Trophoblast cell (in vitro differentiated cells and primary cell): ENCODE data around the gene UTP14A.

Source experiments
- DNase-seq, 2 donors: peaks; one replicate each; pipeline ENCODE4 v3.0.0-alpha.2; 2016
- H2AFZ ChIP-seq: 2 replicates; pipeline ENCODE4 v1.6.1; 2013; ENCODE audit warnings: low read length, moderate library complexity, mild to moderate bottlenecking; ENCODE audit not compliant: insufficient read depth, poor library complexity
- H2AK5ac ChIP-seq: 2 replicates; pipeline ENCODE4 v1.6.1; 2013; ENCODE audit warnings: mild to moderate bottlenecking, low read length
- H2BK120ac ChIP-seq: 2 replicates; pipeline ENCODE4 v1.6.1; 2013; ENCODE audit warnings: low read length, mild to moderate bottlenecking, moderate library complexity; ENCODE audit not compliant: insufficient read depth, poor library complexity
- H2BK12ac ChIP-seq: 2 replicates; pipeline ENCODE4 v1.6.1; 2013; ENCODE audit warnings: mild to moderate bottlenecking, low read length, moderate library complexity
- H2BK5ac ChIP-seq: 2 replicates; pipeline ENCODE4 v1.6.1; 2013; ENCODE audit warnings: low read length, low read depth, moderate library complexity, mild to moderate bottlenecking; ENCODE audit not compliant: poor library complexity
- H3K14ac ChIP-seq: 2 replicates; pipeline ENCODE4 v1.6.1; 2013; ENCODE audit warnings: mild to moderate bottlenecking, low read length
- H3K18ac ChIP-seq: 2 replicates; pipeline ENCODE4 v1.6.1; 2013; ENCODE audit warnings: mild to moderate bottlenecking, low read length
- H3K23ac ChIP-seq: 2 replicates; pipeline ENCODE4 v1.6.1; 2013; ENCODE audit warnings: low read length
- H3K27ac ChIP-seq: 2 replicates; pipeline ENCODE4 v1.5.1; 2013; ENCODE audit warnings: low read depth, mild to moderate bottlenecking, inconsistent platforms, low read length, moderate library complexity
- H3K27me3 ChIP-seq: 2 replicates; pipeline ENCODE4 v1.6.1; 2013; ENCODE audit warnings: inconsistent platforms, mild to moderate bottlenecking, low read length, moderate library complexity; ENCODE audit not compliant: insufficient read depth
- H3K36me3 ChIP-seq, 2 experiments: 1 replicate in 1 of 2; 2 replicates in 1 of 2; pipeline ENCODE4 v1.6.1; 2013; ENCODE audit warnings: low read length in 2 of 2, mild to moderate bottlenecking in 2 of 2, moderate library complexity in 1 of 2; ENCODE audit not compliant: insufficient read depth in 2 of 2, control insufficient read depth in 1 of 2
- H3K4ac ChIP-seq: 2 replicates; pipeline ENCODE4 v1.6.1; 2013; ENCODE audit warnings: low read depth, mild to moderate bottlenecking, low read length, moderate library complexity
- H3K4me1 ChIP-seq, 2 experiments: 1 replicate in 1 of 2; 2 replicates in 1 of 2; pipeline ENCODE4 v1.6.1; 2013; ENCODE audit warnings: low read length in 2 of 2, mild to moderate bottlenecking in 2 of 2, moderate library complexity in 1 of 2; ENCODE audit not compliant: insufficient read depth in 2 of 2, control insufficient read depth in 1 of 2
- H3K4me2 ChIP-seq: 2 replicates; pipeline ENCODE4 v1.6.1; 2013; ENCODE audit warnings: inconsistent platforms, mild to moderate bottlenecking, low read length, moderate library complexity
- H3K4me3 ChIP-seq: 2 replicates; pipeline ENCODE4 v1.5.1; 2013; ENCODE audit warnings: mild to moderate bottlenecking, low read depth, low read length, inconsistent platforms
- H3K79me1 ChIP-seq: one replicate; pipeline ENCODE4 v1.6.1; 2013; ENCODE audit warnings: low read length
- H3K79me2 ChIP-seq: 2 replicates; pipeline ENCODE4 v1.6.1; 2013; ENCODE audit warnings: low read length, mild to moderate bottlenecking; ENCODE audit not compliant: control insufficient read depth, insufficient read depth, poor library complexity
- H3K9ac ChIP-seq: 2 replicates; pipeline ENCODE4 v1.6.1; 2013; ENCODE audit warnings: mild to moderate bottlenecking, low read length
- H3K9me3 ChIP-seq: 2 replicates; pipeline ENCODE4 v1.6.1; 2013; ENCODE audit warnings: low read depth, mild to moderate bottlenecking, control low read depth, inconsistent platforms, low read length; ENCODE audit not compliant: insufficient read depth
- H4K12ac ChIP-seq: 2 replicates; pipeline ENCODE4 v1.6.1; 2013; ENCODE audit warnings: low read depth, mild to moderate bottlenecking, low read length, moderate library complexity
- H4K8ac ChIP-seq: 2 replicates; pipeline ENCODE4 v1.6.1; 2013; ENCODE audit warnings: low read depth, mild to moderate bottlenecking, low read length, moderate library complexity
- H4K91ac ChIP-seq: one replicate; pipeline ENCODE4 v1.6.1; 2013; ENCODE audit warnings: low read depth, mild to moderate bottlenecking, low read length, moderate library complexity
- WGBS: extraction: QIAGEN DNeasy Blood & Tissue Kit; methylation state at CpG from one replicate; pipeline ENCODE4 v1.1.7; 2013; ENCODE audit warnings: missing lambda C conversion rate; ENCODE audit not compliant: insufficient read length, insufficient coverage; ENCODE audit errors: extremely low coverage; 5-methylcytosine and 5-hydroxymethylcytosine counted together

The UTP14A gene

DNA sequence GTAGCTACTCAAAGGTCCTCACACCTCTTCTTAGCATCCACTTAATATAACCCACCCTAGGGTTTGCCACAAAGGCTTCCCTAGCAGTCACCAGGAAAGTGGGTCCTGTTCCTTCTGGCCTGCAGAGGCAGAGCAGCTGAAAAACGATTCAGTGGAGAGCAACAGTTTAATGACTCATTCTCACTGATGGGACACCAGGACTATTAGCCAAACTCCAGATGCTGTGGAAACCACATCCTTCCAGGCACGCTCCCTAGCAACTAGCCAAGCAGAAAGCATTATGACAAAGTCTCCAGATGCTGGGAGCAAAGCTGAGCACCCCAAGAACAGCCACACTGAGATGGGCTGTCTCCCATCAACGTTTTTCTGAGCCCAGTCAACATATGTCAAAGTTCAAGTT, 30.3 kb upstream of the UTP14A start:
- no CpG with 5 or more reads among the region's 3 CpGs for WGBS
- H3K14ac ChIP-seq: no peak overlapping the region
- H4K8ac ChIP-seq: no peak overlapping the region
- no peak overlapping the region for H2BK5ac ChIP-seq
- H2BK12ac ChIP-seq: no peak overlapping the region
- no peak overlapping the region for H3K23ac ChIP-seq
- no peak overlapping the region for H3K18ac ChIP-seq
- no peak overlapping the region for H4K91ac ChIP-seq
- no peak overlapping the region for H3K4me2 ChIP-seq
- H3K27ac ChIP-seq: no peak overlapping the region
- no peak overlapping the region for H2AK5ac ChIP-seq
- H3K9ac ChIP-seq: no peak overlapping the region
- H3K9me3 ChIP-seq: no peaks in the 10 kb centered on the region
- no peaks in the 10 kb centered on the region for H3K79me2 ChIP-seq
- H3K79me1 ChIP-seq: no peaks in the 10 kb centered on the region
- H4K12ac ChIP-seq: no peak overlapping the region
- no peaks in the 10 kb centered on the region for H3K27me3 ChIP-seq
- H3K4ac ChIP-seq: no peak overlapping the region
- H2AFZ ChIP-seq: no peak overlapping the region
- no peak overlapping the region for H3K4me3 ChIP-seq
- no peak overlapping the region for H2BK120ac ChIP-seq
- no peaks in the 10 kb centered on the region for H3K36me3 ChIP-seq
- DNase-seq: peak in 1 of 2 donors; percentile 36
- peaks cover 3 to 6% of the 10 kb centered on the region in 2 experiments for H3K4me1 ChIP-seq

DNA sequence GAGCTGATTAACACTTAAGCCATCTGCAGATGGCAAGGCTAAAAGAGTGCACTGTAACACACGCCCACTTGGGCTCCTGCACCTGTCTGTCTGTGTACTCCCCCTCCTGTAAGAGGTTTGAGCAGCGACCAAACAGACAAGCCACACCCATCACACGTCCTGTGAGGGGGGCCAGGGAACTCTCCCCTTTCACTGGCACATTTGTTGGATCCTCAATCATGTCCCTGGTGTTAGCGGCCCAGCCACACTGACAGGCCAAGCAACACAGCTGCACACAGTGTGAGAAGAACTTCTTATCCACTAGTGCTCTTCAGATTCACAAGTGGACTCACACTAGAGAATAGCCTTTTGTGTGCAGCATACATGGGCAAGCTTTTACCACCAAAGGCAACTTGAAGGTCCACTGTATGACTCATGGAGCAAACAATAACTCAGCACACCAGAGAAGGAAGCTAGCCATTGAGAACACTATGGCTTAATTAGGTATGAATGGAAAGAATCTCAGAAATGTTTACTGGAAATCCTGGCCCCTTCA, 29.1 kb upstream of the UTP14A start:
- Histone ChIP-seq H3K79me1 (no peaks in the 10 kb centered on the region), H2AK5ac (no peak overlapping the region), H3K14ac (no peak overlapping the region), H3K36me3 (no peaks in the 10 kb centered on the region), H3K4ac (no peak overlapping the region), H4K91ac (no peak overlapping the region), H3K23ac (no peak overlapping the region), H3K4me3 (no peak overlapping the region), H3K4me1 (peaks cover 3 to 6% of the 10 kb centered on the region in 2 experiments), H2BK12ac (no peak overlapping the region), H3K79me2 (no peaks in the 10 kb centered on the region), H4K12ac (no peak overlapping the region), H3K18ac (no peak overlapping the region), H2AFZ (no peak overlapping the region), H3K4me2 (no peak overlapping the region), H3K9ac (no peak overlapping the region), H2BK5ac (no peak overlapping the region), H3K9me3 (no peaks in the 10 kb centered on the region), H3K27ac (no peak overlapping the region), H4K8ac (no peak overlapping the region), H2BK120ac (no peak overlapping the region), H3K27me3 (no peaks in the 10 kb centered on the region)
- peak; percentile 2 to 70 for DNase-seq
- no CpG with 5 or more reads among the region's 4 CpGs for WGBS

DNA sequence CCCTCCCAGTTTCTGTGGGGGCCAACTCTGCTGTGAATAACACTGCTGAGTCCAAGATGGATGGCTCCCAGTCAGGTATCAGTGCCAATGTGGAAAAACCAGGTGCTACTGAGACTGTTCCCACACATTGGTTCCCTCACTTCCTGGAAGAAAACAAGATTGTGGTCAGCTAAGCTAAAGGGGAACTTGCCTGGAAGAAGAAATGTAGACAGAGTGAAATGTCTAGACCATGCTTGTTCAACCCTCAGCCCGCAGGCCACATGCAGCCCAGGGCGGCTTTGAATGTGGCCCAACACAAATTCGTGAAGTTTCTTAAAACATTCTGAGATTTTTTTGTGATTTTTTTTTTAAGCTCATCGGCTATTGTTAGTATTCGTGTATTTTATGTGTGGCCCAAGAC, 28.6 kb upstream of the UTP14A start:
- H4K12ac ChIP-seq: no peak overlapping the region
- H3K79me1 ChIP-seq: no peaks in the 10 kb centered on the region
- no peak overlapping the region for H2BK120ac ChIP-seq
- peak; percentile 61 to 83 for DNase-seq
- no peak overlapping the region for H3K4ac ChIP-seq
- H3K4me1 ChIP-seq: peaks cover 3 to 6% of the 10 kb centered on the region in 2 experiments
- H2BK5ac ChIP-seq: no peak overlapping the region
- no peak overlapping the region for H4K8ac ChIP-seq
- H3K79me2 ChIP-seq: no peaks in the 10 kb centered on the region
- no CpG with 5 or more reads among the region's 5 CpGs for WGBS
- peak overlapping the region; percentile 19 for H3K4me2 ChIP-seq
- H3K9me3 ChIP-seq: no peaks in the 10 kb centered on the region
- H3K18ac ChIP-seq: no peak overlapping the region
- H2BK12ac ChIP-seq: no peak overlapping the region
- H2AFZ ChIP-seq: no peak overlapping the region
- no peaks in the 10 kb centered on the region for H3K27me3 ChIP-seq
- no peak overlapping the region for H4K91ac ChIP-seq
- H3K4me3 ChIP-seq: no peak overlapping the region
- H3K9ac ChIP-seq: no peak overlapping the region
- H2AK5ac ChIP-seq: no peak overlapping the region
- H3K27ac ChIP-seq: no peak overlapping the region
- H3K14ac ChIP-seq: no peak overlapping the region
- H3K36me3 ChIP-seq: no peaks in the 10 kb centered on the region
- H3K23ac ChIP-seq: no peak overlapping the region

GRCh38 chrX:129900054-129900453, 5.9 kb upstream of the UTP14A start:
- Histone ChIP-seq H3K79me1 (no peaks in the 10 kb centered on the region), H2BK12ac (no peak overlapping the region), H2BK5ac (no peak overlapping the region), H3K23ac (no peak overlapping the region), H3K18ac (no peak overlapping the region), H3K27ac (no peak overlapping the region), H2AFZ (no peak overlapping the region), H4K91ac (no peak overlapping the region), H3K4me1 (no peaks in the 10 kb centered on the region), H3K14ac (no peak overlapping the region), H3K4ac (no peak overlapping the region), H3K79me2 (no peaks in the 10 kb centered on the region), H3K9me3 (no peaks in the 10 kb centered on the region), H2AK5ac (no peak overlapping the region), H3K4me3 (no peak overlapping the region), H3K4me2 (no peak overlapping the region), H4K12ac (no peak overlapping the region), H2BK120ac (no peak overlapping the region), H3K36me3 (no peaks in the 10 kb centered on the region), H3K9ac (no peak overlapping the region), H4K8ac (no peak overlapping the region), H3K27me3 (no peaks in the 10 kb centered on the region)
- no CpG with 5 or more reads among the region's 6 CpGs for WGBS
- DNase-seq: no peak
